Choroid plexus epithelial cell (primary cell): Measurements from ENCODE around the gene ST6GALNAC3.

ENCODE experiments used
- DNase-seq: peaks from one replicate; pipeline ENCODE4 v3.0.0-alpha.2; 2010; ENCODE audit warnings: low read depth
- H3K4me3 ChIP-seq: 2 replicates; pipeline ENCODE4 v1.5.1; 2011; ENCODE audit warnings: low read depth, mild to moderate bottlenecking, control low read depth, low read length, moderate library complexity
- TF ChIP-seq, protein P1 (sequence below): conservative IDR thresholded peaks from 2 replicates; pipeline ENCODE4 v1.5.1; 2011; ENCODE audit warnings: low read depth, mild to moderate bottlenecking, control low read depth, inconsistent platforms, low read length, moderate library complexity

The ST6GALNAC3 gene

DNA sequence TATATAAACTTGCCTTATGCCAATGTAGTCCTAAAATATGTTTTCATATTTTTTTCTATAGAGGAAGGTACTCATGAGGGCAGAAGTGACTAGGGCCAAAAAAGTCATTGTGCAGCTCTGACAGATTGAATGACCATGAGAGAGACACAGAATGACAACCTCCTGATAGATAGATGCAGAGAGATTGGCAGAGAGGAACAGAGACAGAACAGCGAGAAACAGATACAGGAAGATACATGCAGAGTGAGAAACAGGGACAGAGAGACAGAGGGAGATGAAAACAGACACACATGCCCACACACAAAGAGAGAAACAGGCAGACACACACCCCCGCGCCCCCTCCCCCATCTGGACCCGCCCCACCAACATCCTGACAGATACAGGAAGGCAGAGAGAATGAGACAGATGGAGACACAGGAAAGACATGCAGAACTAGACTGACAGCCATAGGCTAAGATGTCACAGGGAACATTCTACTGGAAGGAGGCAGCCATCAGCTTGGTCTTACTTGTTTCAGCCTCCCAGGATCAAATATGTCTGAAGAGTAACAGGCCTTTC, 211.1 kb downstream of the ST6GALNAC3 start:
- H3K4me3 ChIP-seq = no peak overlapping the region
- TF ChIP-seq, protein P1, sequence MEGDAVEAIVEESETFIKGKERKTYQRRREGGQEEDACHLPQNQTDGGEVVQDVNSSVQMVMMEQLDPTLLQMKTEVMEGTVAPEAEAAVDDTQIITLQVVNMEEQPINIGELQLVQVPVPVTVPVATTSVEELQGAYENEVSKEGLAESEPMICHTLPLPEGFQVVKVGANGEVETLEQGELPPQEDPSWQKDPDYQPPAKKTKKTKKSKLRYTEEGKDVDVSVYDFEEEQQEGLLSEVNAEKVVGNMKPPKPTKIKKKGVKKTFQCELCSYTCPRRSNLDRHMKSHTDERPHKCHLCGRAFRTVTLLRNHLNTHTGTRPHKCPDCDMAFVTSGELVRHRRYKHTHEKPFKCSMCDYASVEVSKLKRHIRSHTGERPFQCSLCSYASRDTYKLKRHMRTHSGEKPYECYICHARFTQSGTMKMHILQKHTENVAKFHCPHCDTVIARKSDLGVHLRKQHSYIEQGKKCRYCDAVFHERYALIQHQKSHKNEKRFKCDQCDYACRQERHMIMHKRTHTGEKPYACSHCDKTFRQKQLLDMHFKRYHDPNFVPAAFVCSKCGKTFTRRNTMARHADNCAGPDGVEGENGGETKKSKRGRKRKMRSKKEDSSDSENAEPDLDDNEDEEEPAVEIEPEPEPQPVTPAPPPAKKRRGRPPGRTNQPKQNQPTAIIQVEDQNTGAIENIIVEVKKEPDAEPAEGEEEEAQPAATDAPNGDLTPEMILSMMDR = no peak
- no peak for DNase-seq

DNA sequence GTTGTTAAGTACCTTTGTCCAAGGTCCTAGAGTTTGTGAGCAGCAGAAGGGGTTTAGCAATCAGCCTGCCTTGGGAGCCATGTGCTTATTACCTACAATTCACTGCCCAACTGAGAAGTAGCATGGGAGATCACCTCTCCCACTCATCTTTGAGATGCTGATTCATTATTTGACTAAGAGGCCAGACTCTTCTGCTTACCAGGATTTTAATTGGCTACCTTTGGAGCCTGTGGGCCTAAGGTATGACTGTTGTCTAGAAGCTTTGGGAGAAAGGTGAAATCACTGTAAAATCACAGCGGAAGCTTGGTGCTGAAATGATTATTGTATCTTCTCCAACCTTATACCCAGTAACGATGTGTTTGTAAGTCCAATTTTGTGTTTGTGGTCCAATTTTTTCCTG, 213.4 kb downstream of the ST6GALNAC3 start:
- no peak for DNase-seq
- TF ChIP-seq, protein P1 = no peak
- no peak overlapping the region for H3K4me3 ChIP-seq

DNA sequence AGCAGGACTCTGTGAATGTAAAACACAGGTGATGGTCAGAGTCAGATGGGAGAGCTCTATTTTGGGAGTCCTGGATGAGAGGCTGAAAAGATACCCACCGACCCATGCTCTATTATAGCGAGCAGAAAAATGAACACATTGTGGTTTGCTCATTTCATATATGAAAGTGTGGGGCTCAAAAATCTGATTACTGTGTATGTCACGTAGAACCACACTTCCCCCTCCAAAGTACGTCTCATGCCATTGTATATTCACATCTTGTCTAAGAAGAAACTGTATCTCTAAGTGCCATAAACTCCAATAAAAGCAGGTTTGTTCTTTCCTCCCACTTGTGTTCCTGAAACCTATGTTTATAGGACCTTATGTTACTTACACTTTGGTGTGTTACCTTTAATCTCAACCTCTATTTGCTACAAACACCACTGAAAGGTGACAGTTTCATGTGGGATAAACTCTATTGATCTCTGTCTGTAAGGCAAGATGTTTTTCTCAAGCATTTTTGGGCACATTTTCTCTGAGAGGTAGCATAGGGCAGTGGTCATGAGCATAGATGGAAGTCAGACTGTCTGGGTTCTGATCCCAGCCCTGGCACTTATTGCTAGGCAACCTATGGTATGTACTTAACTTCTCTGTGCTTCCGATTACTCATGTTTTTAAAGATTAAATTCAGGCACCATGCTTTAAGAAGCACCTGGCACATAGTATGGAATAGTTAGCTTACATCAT, 214.4 kb downstream of the ST6GALNAC3 start:
- H3K4me3 ChIP-seq = no peak overlapping the region
- DNase-seq = no peak
- TF ChIP-seq, protein P1 = no peak

DNA sequence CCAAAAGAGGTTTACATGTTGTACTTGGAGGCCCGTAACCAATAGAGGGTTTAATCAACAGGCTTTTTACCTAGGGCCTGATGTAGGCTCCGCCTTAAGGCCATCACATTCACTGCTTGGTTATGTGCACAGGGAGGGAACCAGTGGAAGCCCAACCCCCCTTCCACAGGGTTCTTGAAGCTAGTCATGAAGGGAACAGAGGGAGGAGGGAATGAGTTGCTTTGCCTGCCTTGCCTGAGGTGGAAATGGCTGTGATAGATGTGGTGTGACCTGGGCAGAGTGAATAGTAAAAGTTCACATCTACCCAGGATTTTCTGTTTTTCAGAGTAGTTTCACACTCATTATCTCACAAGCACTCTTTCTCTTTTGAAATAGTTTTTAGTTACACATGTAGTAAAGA, 215.1 kb downstream of the ST6GALNAC3 start:
- DNase-seq = no peak
- no peak overlapping the region for H3K4me3 ChIP-seq
- TF ChIP-seq, protein P1 = no peak

DNA sequence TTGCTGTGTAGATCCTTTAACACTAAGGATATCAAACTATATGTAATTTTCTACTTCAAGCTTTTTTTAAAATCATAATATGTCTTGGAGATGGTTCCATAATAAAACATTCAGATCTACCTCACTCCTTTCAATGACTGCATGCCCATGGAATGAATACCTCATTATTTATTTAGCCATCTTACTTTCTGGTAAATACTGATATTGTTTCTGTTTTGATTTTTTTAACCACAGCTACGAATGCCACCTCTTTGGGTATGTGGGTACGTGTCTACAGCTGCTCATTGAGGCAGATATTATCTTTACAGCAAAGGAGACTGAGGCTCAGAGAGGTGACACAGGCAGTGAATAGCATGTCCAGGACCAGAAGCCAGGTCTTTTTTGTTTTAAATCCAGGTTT, 215.7 kb downstream of the ST6GALNAC3 start:
- TF ChIP-seq, protein P1 = no peak
- no peak overlapping the region for H3K4me3 ChIP-seq
- no peak for DNase-seq

DNA sequence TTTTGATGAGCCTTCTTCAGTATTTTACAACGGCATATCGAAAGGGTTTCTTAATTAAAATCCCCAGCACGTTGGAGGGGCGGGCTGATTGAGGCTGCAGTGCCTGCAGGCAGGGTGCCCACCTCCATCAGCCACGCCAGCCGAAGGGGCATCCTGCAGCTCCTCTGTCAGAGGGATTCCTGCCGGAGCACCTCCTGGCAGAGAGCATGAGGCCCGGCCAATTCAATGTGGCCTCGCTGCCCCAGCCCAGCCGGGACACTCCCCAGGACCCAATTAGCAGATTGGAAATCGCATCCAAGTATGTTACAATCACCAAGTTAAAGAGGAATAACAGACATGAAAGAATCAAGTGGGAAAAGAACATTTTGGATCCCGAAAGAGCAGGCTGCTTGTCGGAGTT, 216.6 kb downstream of the ST6GALNAC3 start:
- no peak overlapping the region for H3K4me3 ChIP-seq
- TF ChIP-seq, protein P1 = no peak
- no peak for DNase-seq

DNA sequence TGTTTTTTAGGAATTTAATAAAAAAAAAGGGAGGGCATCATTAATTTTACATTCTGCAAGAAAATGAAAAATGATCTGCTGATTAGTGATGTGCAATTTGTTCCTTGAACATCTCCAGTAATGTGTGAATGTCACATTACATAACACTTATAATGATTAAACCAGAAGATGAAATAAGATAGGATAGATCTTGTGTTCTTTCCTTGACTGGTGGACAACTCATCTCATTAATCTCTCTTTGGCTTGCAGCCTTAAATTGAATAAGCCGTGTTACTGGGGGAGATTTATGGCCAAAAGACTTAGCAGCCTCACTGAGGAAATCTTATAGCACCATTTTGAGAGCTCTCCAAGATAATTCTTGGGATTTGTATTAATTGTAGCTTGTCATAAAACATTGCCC, 217.2 kb downstream of the ST6GALNAC3 start:
- no peak overlapping the region for H3K4me3 ChIP-seq
- TF ChIP-seq, protein P1 = no peak
- no peak for DNase-seq
